ENCODE measurements around the gene FKBP5. TPM values are rescaled to one million over a fixed set of nuclear protein-coding genes. Genes with fewer than 3 reads are reported as not detected.
A peak's percentile ranks its signal among the peaks of the same experiment; 100 is the strongest.

Gene FKBP5
- total and polyA plus RNA-seq, 2 experiments from 2014 or later = 73.6 to 254 TPM

DNA sequence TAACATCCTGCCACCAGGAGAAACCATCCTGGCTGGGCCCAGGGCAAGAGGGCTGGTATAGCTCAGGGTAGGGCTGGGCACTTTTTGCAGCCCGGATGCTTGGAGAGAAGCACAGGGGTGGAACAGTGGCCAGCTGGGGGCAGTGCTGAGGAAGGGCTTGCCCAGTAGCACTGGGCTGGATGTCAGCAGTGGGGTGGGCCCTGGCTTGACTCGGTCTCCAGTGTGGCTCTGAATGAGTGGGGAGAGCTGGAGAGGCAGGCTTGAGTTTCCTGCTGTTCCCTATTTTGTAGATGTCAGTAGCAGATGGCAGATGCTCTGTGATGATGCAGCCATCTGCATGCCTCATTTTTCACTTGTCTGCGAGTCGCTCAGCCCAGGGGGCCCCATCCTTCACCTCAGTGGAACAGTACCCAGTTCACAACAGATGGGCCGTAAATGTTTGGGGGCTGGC, 119.7 kb downstream of the FKBP5 start:
- peak; percentile 40 for DNase-seq (ENCODE audit: low spot score)
- no peaks in the 10 kb centered on the region for H3K9me3 ChIP-seq (ENCODE audit: low read depth)
- TF ChIP-seq EZH2 (IDR thresholded peaks at IDR 0.05; ENCODE audit: borderline replicate concordance) = no peak
- TF ChIP-seq, protein P1, sequence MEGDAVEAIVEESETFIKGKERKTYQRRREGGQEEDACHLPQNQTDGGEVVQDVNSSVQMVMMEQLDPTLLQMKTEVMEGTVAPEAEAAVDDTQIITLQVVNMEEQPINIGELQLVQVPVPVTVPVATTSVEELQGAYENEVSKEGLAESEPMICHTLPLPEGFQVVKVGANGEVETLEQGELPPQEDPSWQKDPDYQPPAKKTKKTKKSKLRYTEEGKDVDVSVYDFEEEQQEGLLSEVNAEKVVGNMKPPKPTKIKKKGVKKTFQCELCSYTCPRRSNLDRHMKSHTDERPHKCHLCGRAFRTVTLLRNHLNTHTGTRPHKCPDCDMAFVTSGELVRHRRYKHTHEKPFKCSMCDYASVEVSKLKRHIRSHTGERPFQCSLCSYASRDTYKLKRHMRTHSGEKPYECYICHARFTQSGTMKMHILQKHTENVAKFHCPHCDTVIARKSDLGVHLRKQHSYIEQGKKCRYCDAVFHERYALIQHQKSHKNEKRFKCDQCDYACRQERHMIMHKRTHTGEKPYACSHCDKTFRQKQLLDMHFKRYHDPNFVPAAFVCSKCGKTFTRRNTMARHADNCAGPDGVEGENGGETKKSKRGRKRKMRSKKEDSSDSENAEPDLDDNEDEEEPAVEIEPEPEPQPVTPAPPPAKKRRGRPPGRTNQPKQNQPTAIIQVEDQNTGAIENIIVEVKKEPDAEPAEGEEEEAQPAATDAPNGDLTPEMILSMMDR (IDR thresholded peaks at IDR 0.05; ENCODE audit: poor library complexity) = peak; percentile 24
- no peak for TF ChIP-seq EZH2phosphoT487 (IDR thresholded peaks at IDR 0.05; ENCODE audit: low read depth, severe bottlenecking, unreplicated experiment)
- no peaks in the 10 kb centered on the region for H3K36me3 ChIP-seq (replicated peaks; ENCODE audit: insufficient read depth, low read depth)
- 84% methylated on average over 5 of the region's 5 CpGs for WGBS (ENCODE audit: low lambda C conversion rate, missing lambda C conversion rate)
- H3K79me2 ChIP-seq = no peaks in the 10 kb centered on the region
- H3K27me3 ChIP-seq = no peaks in the 10 kb centered on the region
- H2AFZ ChIP-seq = no peak overlapping the region
- H3K4me2 ChIP-seq = no peak overlapping the region
- H3K27ac ChIP-seq = no peak overlapping the region
- peaks cover 9% of the 10 kb centered on the region for H3K4me1 ChIP-seq (ENCODE audit: insufficient read depth)
- no peak overlapping the region for H3K4me3 ChIP-seq
- H4K20me1 ChIP-seq (ENCODE audit: insufficient read depth, poor library complexity, severe bottlenecking) = no peaks in the 10 kb centered on the region
- H3K9me2 ChIP-seq (replicated peaks; ENCODE audit: insufficient read depth) = no peaks in the 10 kb centered on the region

DNA sequence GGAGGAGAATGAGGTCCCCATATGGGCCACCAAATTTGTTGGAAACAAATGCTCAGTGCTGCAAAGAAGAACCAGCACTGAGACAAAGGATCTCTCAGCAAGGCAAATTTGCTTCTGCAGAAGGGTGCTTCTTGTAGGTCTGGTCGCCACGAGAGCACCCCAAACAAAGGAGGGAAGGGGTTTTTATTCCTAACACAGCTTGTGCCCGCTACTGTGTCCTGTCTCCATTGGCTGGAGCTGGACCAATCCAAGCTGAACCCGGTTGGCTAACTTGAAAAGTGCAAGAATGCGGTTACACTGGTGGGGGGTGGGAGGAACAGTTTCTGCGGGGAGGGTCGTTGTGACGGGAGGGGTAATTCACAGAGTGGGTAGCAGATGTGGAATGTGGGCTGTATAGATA, 121.9 kb downstream of the FKBP5 start:
- no peaks in the 10 kb centered on the region for H3K79me2 ChIP-seq
- H3K27ac ChIP-seq = peak overlapping the region; percentile 18
- DNase-seq (ENCODE audit: low spot score) = peak; percentile 26
- H4K20me1 ChIP-seq (ENCODE audit: insufficient read depth, poor library complexity, severe bottlenecking) = no peaks in the 10 kb centered on the region
- no peaks in the 10 kb centered on the region for H3K27me3 ChIP-seq
- H3K9me3 ChIP-seq (ENCODE audit: low read depth) = no peaks in the 10 kb centered on the region
- no peaks in the 10 kb centered on the region for H3K9me2 ChIP-seq (replicated peaks; ENCODE audit: insufficient read depth)
- 37% methylated on average over 8 of the region's 8 CpGs for WGBS (ENCODE audit: low lambda C conversion rate, missing lambda C conversion rate)
- no peak overlapping the region for H3K4me3 ChIP-seq
- TF ChIP-seq, protein P1 (IDR thresholded peaks at IDR 0.05; ENCODE audit: poor library complexity) = no peak
- TF ChIP-seq EZH2 (IDR thresholded peaks at IDR 0.05; ENCODE audit: borderline replicate concordance) (no peak), EZH2phosphoT487 (IDR thresholded peaks at IDR 0.05; ENCODE audit: low read depth, severe bottlenecking, unreplicated experiment) (no peak)
- H3K4me1 ChIP-seq (ENCODE audit: insufficient read depth) = peaks cover 9% of the 10 kb centered on the region
- peak overlapping the region; percentile 63 for H3K4me2 ChIP-seq
- no peaks in the 10 kb centered on the region for H3K36me3 ChIP-seq (replicated peaks; ENCODE audit: insufficient read depth, low read depth)
- H2AFZ ChIP-seq = no peak overlapping the region

DNA sequence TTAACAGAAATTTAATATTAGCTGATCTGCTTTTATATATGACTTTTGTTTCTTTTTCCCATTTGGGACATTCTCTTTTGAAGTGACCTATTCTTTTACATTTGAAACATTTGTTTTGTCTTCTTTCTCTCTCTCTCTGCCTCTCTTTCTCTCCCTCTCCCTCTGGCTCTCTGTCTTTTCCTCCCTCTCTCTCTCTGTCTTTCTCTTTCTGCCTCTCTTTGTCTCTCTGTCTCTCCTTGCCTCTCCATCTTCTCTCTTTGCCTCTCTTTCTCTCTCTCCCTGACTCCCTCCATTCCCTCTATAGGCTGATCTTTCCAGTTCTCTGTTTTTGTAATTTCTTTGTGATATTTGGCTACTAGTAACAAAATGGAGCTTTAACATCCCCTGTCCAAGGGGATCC, 124.0 kb downstream of the FKBP5 start:
- TF ChIP-seq, protein P1 (IDR thresholded peaks at IDR 0.05; ENCODE audit: poor library complexity) = no peak
- TF ChIP-seq EZH2 (IDR thresholded peaks at IDR 0.05; ENCODE audit: borderline replicate concordance) (no peak), EZH2phosphoT487 (IDR thresholded peaks at IDR 0.05; ENCODE audit: low read depth, severe bottlenecking, unreplicated experiment) (no peak)
- Histone ChIP-seq H2AFZ (no peak overlapping the region), H4K20me1 (ENCODE audit: insufficient read depth, poor library complexity, severe bottlenecking) (no peaks in the 10 kb centered on the region), H3K4me2 (peak overlapping the region; percentile 63), H3K9me3 (ENCODE audit: low read depth) (no peaks in the 10 kb centered on the region), H3K27ac (no peak overlapping the region), H3K36me3 (replicated peaks; ENCODE audit: insufficient read depth, low read depth) (no peaks in the 10 kb centered on the region), H3K79me2 (no peaks in the 10 kb centered on the region), H3K27me3 (no peaks in the 10 kb centered on the region), H3K9me2 (replicated peaks; ENCODE audit: insufficient read depth) (no peaks in the 10 kb centered on the region), H3K4me3 (no peak overlapping the region), H3K4me1 (ENCODE audit: insufficient read depth) (peaks cover 9% of the 10 kb centered on the region)
- DNase-seq (ENCODE audit: low spot score) = no peak

DNA sequence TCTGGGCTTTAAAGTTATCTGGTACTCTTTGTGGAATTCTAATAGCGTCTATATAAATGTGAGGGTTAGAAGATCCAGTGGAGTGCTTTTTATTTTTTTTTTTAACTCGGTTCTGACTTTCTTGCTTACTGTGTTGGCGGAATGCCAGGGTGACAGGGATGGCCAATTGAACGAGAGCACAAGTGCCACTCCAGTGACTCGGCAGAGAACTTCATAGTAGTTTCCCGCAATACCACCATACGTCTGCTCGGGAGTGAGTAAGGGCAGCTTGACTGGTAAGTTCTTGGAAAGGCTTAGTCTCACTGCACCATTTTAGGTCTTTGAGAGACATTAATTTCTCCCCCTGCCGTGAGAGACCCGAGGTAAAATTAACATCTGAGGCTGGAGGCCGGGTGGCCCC, 126.7 kb downstream of the FKBP5 start:
- TF ChIP-seq EZH2 (IDR thresholded peaks at IDR 0.05; ENCODE audit: borderline replicate concordance) (no peak), EZH2phosphoT487 (IDR thresholded peaks at IDR 0.05; ENCODE audit: low read depth, severe bottlenecking, unreplicated experiment) (no peak)
- TF ChIP-seq, protein P1 (IDR thresholded peaks at IDR 0.05; ENCODE audit: poor library complexity) = no peak
- WGBS (ENCODE audit: low lambda C conversion rate, missing lambda C conversion rate) = 69% methylated on average over 11 of the region's 11 CpGs
- Histone ChIP-seq H3K9me3 (ENCODE audit: low read depth) (no peaks in the 10 kb centered on the region), H3K4me1 (ENCODE audit: insufficient read depth) (peaks cover 2% of the 10 kb centered on the region), H3K4me3 (no peak overlapping the region), H3K27ac (no peak overlapping the region), H3K36me3 (replicated peaks; ENCODE audit: insufficient read depth, low read depth) (no peaks in the 10 kb centered on the region), H3K9me2 (replicated peaks; ENCODE audit: insufficient read depth) (no peaks in the 10 kb centered on the region), H3K4me2 (no peak overlapping the region), H2AFZ (no peak overlapping the region), H3K27me3 (no peaks in the 10 kb centered on the region), H4K20me1 (ENCODE audit: insufficient read depth, poor library complexity, severe bottlenecking) (no peaks in the 10 kb centered on the region), H3K79me2 (no peaks in the 10 kb centered on the region)
- DNase-seq (ENCODE audit: low spot score) = peak; percentile 20
